ENCODE data around the gene TRDN. TPM values are rescaled to one million over a fixed set of nuclear protein-coding genes. Genes with fewer than 3 reads are reported as not detected.

The TRDN gene
- total and polyA plus RNA-seq, 2 donors = 0.18 to 0.38 TPM

- no peak overlapping the region for H3K27ac ChIP-seq (ENCODE audit: low read depth in 1 of 2, low read length in 1 of 2)
- no peaks in the 10 kb centered on the region for H3K4me1 ChIP-seq (ENCODE audit: control insufficient read depth in 2 of 2, insufficient read depth in 2 of 2, low read length in 2 of 2)
- H3K4me3 ChIP-seq (ENCODE audit: low read length in 2 of 2) = no peak overlapping the region
- peaks cover 0 to 7% of the 10 kb centered on the region in 2 donors for H3K9me3 ChIP-seq (ENCODE audit: control insufficient read depth in 2 of 2, insufficient read depth in 1 of 2, low read length in 1 of 2)
- DNase-seq (ENCODE audit: low read depth in 6 of 9, low spot score in 9 of 9) = no peak
- no peaks in the 10 kb centered on the region for H3K36me3 ChIP-seq (ENCODE audit: control insufficient read depth in 2 of 2, insufficient read depth in 2 of 2, low read length in 1 of 2)
- no peaks in the 10 kb centered on the region for H3K27me3 ChIP-seq (ENCODE audit: control insufficient read depth in 2 of 2, insufficient read depth in 1 of 2, low read length in 1 of 2)
- 95% methylated on average over 18 of the region's 18 CpGs for WGBS
Measured at GRCh38 chr6:123201869-123202372, 434.8 kb downstream of the TRDN start.

GRCh38 chr6:123193298-123193697 is 443.5 kb downstream of the TRDN start:
- H3K27me3 ChIP-seq (ENCODE audit: control insufficient read depth in 2 of 2, insufficient read depth in 1 of 2, low read length in 1 of 2) = no peaks in the 10 kb centered on the region
- DNase-seq (ENCODE audit: low read depth in 6 of 9, low spot score in 9 of 9) = no peak
- no peaks in the 10 kb centered on the region for H3K9me3 ChIP-seq (ENCODE audit: control insufficient read depth in 2 of 2, insufficient read depth in 1 of 2, low read length in 1 of 2)
- H3K4me1 ChIP-seq (ENCODE audit: control insufficient read depth in 2 of 2, insufficient read depth in 2 of 2, low read length in 2 of 2) = no peaks in the 10 kb centered on the region
- H3K27ac ChIP-seq (ENCODE audit: low read depth in 1 of 2, low read length in 1 of 2) = no peak overlapping the region
- no peaks in the 10 kb centered on the region for H3K36me3 ChIP-seq (ENCODE audit: control insufficient read depth in 2 of 2, insufficient read depth in 2 of 2, low read length in 1 of 2)
- no peak overlapping the region for H3K4me3 ChIP-seq (ENCODE audit: low read length in 2 of 2)

GRCh38 chr6:123189816-123190215 is 446.9 kb downstream of the TRDN start:
- no peak for DNase-seq (ENCODE audit: low read depth in 6 of 9, low spot score in 9 of 9)
- Histone ChIP-seq H3K9me3 (ENCODE audit: control insufficient read depth in 2 of 2, insufficient read depth in 1 of 2, low read length in 1 of 2) (no peaks in the 10 kb centered on the region), H3K4me3 (ENCODE audit: low read length in 2 of 2) (no peak overlapping the region), H3K27me3 (ENCODE audit: control insufficient read depth in 2 of 2, insufficient read depth in 1 of 2, low read length in 1 of 2) (no peaks in the 10 kb centered on the region), H3K27ac (ENCODE audit: low read depth in 1 of 2, low read length in 1 of 2) (no peak overlapping the region), H3K4me1 (ENCODE audit: control insufficient read depth in 2 of 2, insufficient read depth in 2 of 2, low read length in 2 of 2) (no peaks in the 10 kb centered on the region), H3K36me3 (ENCODE audit: control insufficient read depth in 2 of 2, insufficient read depth in 2 of 2, low read length in 1 of 2) (no peaks in the 10 kb centered on the region)
- WGBS = 86% methylated on average over 1 of the region's 1 CpG

GRCh38 chr6:123182998-123183397 is 453.8 kb downstream of the TRDN start:
- DNase-seq (ENCODE audit: low read depth in 6 of 9, low spot score in 9 of 9) = no peak
- no peak overlapping the region for H3K4me3 ChIP-seq (ENCODE audit: low read length in 2 of 2)
- H3K9me3 ChIP-seq (ENCODE audit: control insufficient read depth in 2 of 2, insufficient read depth in 1 of 2, low read length in 1 of 2) = peaks cover 0 to 12% of the 10 kb centered on the region in 2 donors
- no peaks in the 10 kb centered on the region for H3K4me1 ChIP-seq (ENCODE audit: control insufficient read depth in 2 of 2, insufficient read depth in 2 of 2, low read length in 2 of 2)
- WGBS = 95% methylated on average over 7 of the region's 7 CpGs
- H3K27ac ChIP-seq (ENCODE audit: low read depth in 1 of 2, low read length in 1 of 2) = no peak overlapping the region
- no peaks in the 10 kb centered on the region for H3K27me3 ChIP-seq (ENCODE audit: control insufficient read depth in 2 of 2, insufficient read depth in 1 of 2, low read length in 1 of 2)
- no peaks in the 10 kb centered on the region for H3K36me3 ChIP-seq (ENCODE audit: control insufficient read depth in 2 of 2, insufficient read depth in 2 of 2, low read length in 1 of 2)

GRCh38 chr6:123176706-123177105 is 460.0 kb downstream of the TRDN start:
- H3K36me3 ChIP-seq (ENCODE audit: control insufficient read depth in 2 of 2, insufficient read depth in 2 of 2, low read length in 1 of 2) = no peaks in the 10 kb centered on the region
- 91% methylated on average over 1 of the region's 1 CpG for WGBS
- no peaks in the 10 kb centered on the region for H3K27me3 ChIP-seq (ENCODE audit: control insufficient read depth in 2 of 2, insufficient read depth in 1 of 2, low read length in 1 of 2)
- no peaks in the 10 kb centered on the region for H3K4me1 ChIP-seq (ENCODE audit: control insufficient read depth in 2 of 2, insufficient read depth in 2 of 2, low read length in 2 of 2)
- H3K27ac ChIP-seq (ENCODE audit: low read depth in 1 of 2, low read length in 1 of 2) = no peak overlapping the region
- H3K9me3 ChIP-seq (ENCODE audit: control insufficient read depth in 2 of 2, insufficient read depth in 1 of 2, low read length in 1 of 2) = no peaks in the 10 kb centered on the region
- no peak overlapping the region for H3K4me3 ChIP-seq (ENCODE audit: low read length in 2 of 2)
- DNase-seq (ENCODE audit: low read depth in 6 of 9, low spot score in 9 of 9) = no peak

- no peaks in the 10 kb centered on the region for H3K9me3 ChIP-seq (ENCODE audit: control insufficient read depth in 2 of 2, insufficient read depth in 1 of 2, low read length in 1 of 2)
- no peaks in the 10 kb centered on the region for H3K36me3 ChIP-seq (ENCODE audit: control insufficient read depth in 2 of 2, insufficient read depth in 2 of 2, low read length in 1 of 2)
- H3K27me3 ChIP-seq (ENCODE audit: control insufficient read depth in 2 of 2, insufficient read depth in 1 of 2, low read length in 1 of 2) = no peaks in the 10 kb centered on the region
- no peak overlapping the region for H3K27ac ChIP-seq (ENCODE audit: low read depth in 1 of 2, low read length in 1 of 2)
- H3K4me3 ChIP-seq (ENCODE audit: low read length in 2 of 2) = no peak overlapping the region
- DNase-seq (ENCODE audit: low read depth in 6 of 9, low spot score in 9 of 9) = no peak
- no peaks in the 10 kb centered on the region for H3K4me1 ChIP-seq (ENCODE audit: control insufficient read depth in 2 of 2, insufficient read depth in 2 of 2, low read length in 2 of 2)
- WGBS = 88% methylated on average over 5 of the region's 5 CpGs
Measured at GRCh38 chr6:123171341-123172115, 465.2 kb downstream of the TRDN start.

- no peaks in the 10 kb centered on the region for H3K4me1 ChIP-seq (ENCODE audit: control insufficient read depth in 2 of 2, insufficient read depth in 2 of 2, low read length in 2 of 2)
- H3K27ac ChIP-seq (ENCODE audit: low read depth in 1 of 2, low read length in 1 of 2) = no peak overlapping the region
- H3K4me3 ChIP-seq (ENCODE audit: low read length in 2 of 2) = no peak overlapping the region
- no peaks in the 10 kb centered on the region for H3K9me3 ChIP-seq (ENCODE audit: control insufficient read depth in 2 of 2, insufficient read depth in 1 of 2, low read length in 1 of 2)
- DNase-seq (ENCODE audit: low read depth in 6 of 9, low spot score in 9 of 9) = no peak
- WGBS = 88% methylated on average over 2 of the region's 2 CpGs
- H3K36me3 ChIP-seq (ENCODE audit: control insufficient read depth in 2 of 2, insufficient read depth in 2 of 2, low read length in 1 of 2) = no peaks in the 10 kb centered on the region
- no peaks in the 10 kb centered on the region for H3K27me3 ChIP-seq (ENCODE audit: control insufficient read depth in 2 of 2, insufficient read depth in 1 of 2, low read length in 1 of 2)
Measured at GRCh38 chr6:123169774-123170095, 467.0 kb downstream of the TRDN start.

- Histone ChIP-seq H3K4me3 (ENCODE audit: low read length in 2 of 2) (no peak overlapping the region), H3K4me1 (ENCODE audit: control insufficient read depth in 2 of 2, insufficient read depth in 2 of 2, low read length in 2 of 2) (no peaks in the 10 kb centered on the region), H3K9me3 (ENCODE audit: control insufficient read depth in 2 of 2, insufficient read depth in 1 of 2, low read length in 1 of 2) (no peaks in the 10 kb centered on the region), H3K27ac (ENCODE audit: low read depth in 1 of 2, low read length in 1 of 2) (no peak overlapping the region), H3K36me3 (ENCODE audit: control insufficient read depth in 2 of 2, insufficient read depth in 2 of 2, low read length in 1 of 2) (no peaks in the 10 kb centered on the region), H3K27me3 (ENCODE audit: control insufficient read depth in 2 of 2, insufficient read depth in 1 of 2, low read length in 1 of 2) (no peaks in the 10 kb centered on the region)
- DNase-seq (ENCODE audit: low read depth in 6 of 9, low spot score in 9 of 9) = no peak
- WGBS = 80% methylated on average over 2 of the region's 2 CpGs
Measured at GRCh38 chr6:123168892-123169773, 467.6 kb downstream of the TRDN start.

GRCh38 chr6:123168466-123168865 is 468.3 kb downstream of the TRDN start:
- Histone ChIP-seq H3K27ac (ENCODE audit: low read depth in 1 of 2, low read length in 1 of 2) (no peak overlapping the region), H3K4me3 (ENCODE audit: low read length in 2 of 2) (no peak overlapping the region), H3K27me3 (ENCODE audit: control insufficient read depth in 2 of 2, insufficient read depth in 1 of 2, low read length in 1 of 2) (no peaks in the 10 kb centered on the region), H3K4me1 (ENCODE audit: control insufficient read depth in 2 of 2, insufficient read depth in 2 of 2, low read length in 2 of 2) (no peaks in the 10 kb centered on the region), H3K9me3 (ENCODE audit: control insufficient read depth in 2 of 2, insufficient read depth in 1 of 2, low read length in 1 of 2) (no peaks in the 10 kb centered on the region), H3K36me3 (ENCODE audit: control insufficient read depth in 2 of 2, insufficient read depth in 2 of 2, low read length in 1 of 2) (no peaks in the 10 kb centered on the region)
- DNase-seq (ENCODE audit: low read depth in 6 of 9, low spot score in 9 of 9) = no peak
- 92% methylated on average over 1 of the region's 1 CpG for WGBS

All from thymus (tissue), 11 donors.